H1 (cell line): ENCODE results near the gene RUFY1. TPM values are rescaled to one million over a fixed set of nuclear protein-coding genes. Genes with fewer than 3 reads are reported as not detected.

ENCODE experiments used
- EP300 ChIP-seq, 2 experiments: IDR thresholded peaks; 1 replicate in 1 of 2; 2 replicates in 1 of 2; pipeline ENCODE4 v1.6.1; 2011 to 2012; ENCODE audit warnings: low read depth in 2 of 2, low read length in 2 of 2, mild to moderate bottlenecking in 2 of 2, borderline replicate concordance in 1 of 2, inconsistent platforms in 1 of 2, moderate library complexity in 1 of 2
- EZH2 ChIP-seq: fragments of 200-600 bp; sonication (generic); IDR thresholded peaks from 2 replicates; pipeline ENCODE4 v1.7.1; 2012; ENCODE audit warnings: low read depth, mild to moderate bottlenecking, moderate library complexity, low read length, inconsistent platforms; ENCODE audit not compliant: severe bottlenecking
- POLR2AphosphoS5 ChIP-seq: IDR thresholded peaks from 2 replicates; pipeline ENCODE4 v1.6.1; 2011; ENCODE audit warnings: low read depth, low read length
- polyA plus RNA-seq, 7 experiments: library from polyadenylated mRNA; depleted of rRNA in 3 of 7; stranded (reverse) in 5 of 7; unstranded in 2 of 7; fragments of >200 nt in 5 of 7; fragments of 200-250 nt in 2 of 7; gene quantifications; 1 replicate in 5 of 7; 2 replicates in 1 of 7; 4 replicates in 1 of 7; pipeline versions ENCODE4 v1.2.1 to v1.2.3, GENCODE V29; 2011 to 2013; ENCODE audit warnings: missing spikeins in 2 of 7, mixed read lengths in 2 of 7
- total RNA-seq: library from RNA; stranded (reverse); fragmentation: NEBNext Ultra II Directional; extraction: Animal tissue kit (Norgen Biotek cat#: 25700); gene quantifications from 2 replicates; pipeline ENCODE4 v1.2.1, GENCODE V29; 2021

Gene RUFY1
- total and polyA plus RNA-seq, 2 of the 8 experiments (the other 6 are each of a cell fraction or from before 2014, with no cell fraction given): 22.4 to 29.5 TPM

GRCh38 chr5:179619776-179620175, 69.4 kb downstream of the RUFY1 start (continued):
- TF ChIP-seq EZH2 (no peak), EP300 (IDR thresholded peaks at IDR 0.05; ENCODE audit: borderline replicate concordance in 1 of 2, low read depth in 2 of 2, low read length in 2 of 2) (no peak), POLR2AphosphoS5 (no peak)
